ENCODE data around the gene H3-3A. TPM values are rescaled to one million over a fixed set of nuclear protein-coding genes. Genes with fewer than 3 reads are reported as not detected.
A peak's percentile ranks its signal among the peaks of the same experiment; 100 is the strongest.
"Not testable (repeated sequence)": the region's sequence is repeated elsewhere in the genome, so short reads cannot be mapped to it uniquely, and the experiment has no call there.

The H3-3A gene
- total RNA-seq, 2 donors from 2014 or later = 244 to 279 TPM

DNA sequence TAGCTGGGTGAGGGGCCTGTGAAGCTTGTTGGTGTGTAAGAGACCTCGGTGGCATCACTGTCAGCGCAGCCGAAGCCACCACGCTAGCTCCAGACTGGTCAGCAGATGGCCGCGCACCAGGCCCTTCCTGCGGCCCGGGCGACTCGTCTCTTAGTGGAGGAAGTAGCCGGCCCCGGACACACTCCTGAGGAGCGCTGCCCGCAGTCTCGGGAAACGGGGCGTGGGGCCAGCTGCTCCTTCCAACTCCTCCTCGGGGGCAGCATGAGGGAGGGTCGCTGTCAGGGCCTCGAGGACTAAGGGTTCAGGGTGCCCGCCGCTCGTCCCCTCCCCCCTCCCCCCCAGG lies 20.4 kb downstream of the H3-3A start:
- peak overlapping the region; percentile 52 to 72 for H3K4me3 ChIP-seq
- H3K36me3 ChIP-seq = no peaks in the 10 kb centered on the region
- peak overlapping the region; percentile 68 to 71 for H3K27ac ChIP-seq
- peaks cover 0 to 15% of the 10 kb centered on the region in 2 donors for H3K4me1 ChIP-seq
- no peaks in the 10 kb centered on the region for H3K27me3 ChIP-seq
- peak; percentile 68 for DNase-seq (ENCODE audit: low spot score)
- H3K9me3 ChIP-seq = no peaks in the 10 kb centered on the region
- TF ChIP-seq, protein P1, sequence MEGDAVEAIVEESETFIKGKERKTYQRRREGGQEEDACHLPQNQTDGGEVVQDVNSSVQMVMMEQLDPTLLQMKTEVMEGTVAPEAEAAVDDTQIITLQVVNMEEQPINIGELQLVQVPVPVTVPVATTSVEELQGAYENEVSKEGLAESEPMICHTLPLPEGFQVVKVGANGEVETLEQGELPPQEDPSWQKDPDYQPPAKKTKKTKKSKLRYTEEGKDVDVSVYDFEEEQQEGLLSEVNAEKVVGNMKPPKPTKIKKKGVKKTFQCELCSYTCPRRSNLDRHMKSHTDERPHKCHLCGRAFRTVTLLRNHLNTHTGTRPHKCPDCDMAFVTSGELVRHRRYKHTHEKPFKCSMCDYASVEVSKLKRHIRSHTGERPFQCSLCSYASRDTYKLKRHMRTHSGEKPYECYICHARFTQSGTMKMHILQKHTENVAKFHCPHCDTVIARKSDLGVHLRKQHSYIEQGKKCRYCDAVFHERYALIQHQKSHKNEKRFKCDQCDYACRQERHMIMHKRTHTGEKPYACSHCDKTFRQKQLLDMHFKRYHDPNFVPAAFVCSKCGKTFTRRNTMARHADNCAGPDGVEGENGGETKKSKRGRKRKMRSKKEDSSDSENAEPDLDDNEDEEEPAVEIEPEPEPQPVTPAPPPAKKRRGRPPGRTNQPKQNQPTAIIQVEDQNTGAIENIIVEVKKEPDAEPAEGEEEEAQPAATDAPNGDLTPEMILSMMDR (IDR thresholded peaks at IDR 0.05) = no peak

DNA sequence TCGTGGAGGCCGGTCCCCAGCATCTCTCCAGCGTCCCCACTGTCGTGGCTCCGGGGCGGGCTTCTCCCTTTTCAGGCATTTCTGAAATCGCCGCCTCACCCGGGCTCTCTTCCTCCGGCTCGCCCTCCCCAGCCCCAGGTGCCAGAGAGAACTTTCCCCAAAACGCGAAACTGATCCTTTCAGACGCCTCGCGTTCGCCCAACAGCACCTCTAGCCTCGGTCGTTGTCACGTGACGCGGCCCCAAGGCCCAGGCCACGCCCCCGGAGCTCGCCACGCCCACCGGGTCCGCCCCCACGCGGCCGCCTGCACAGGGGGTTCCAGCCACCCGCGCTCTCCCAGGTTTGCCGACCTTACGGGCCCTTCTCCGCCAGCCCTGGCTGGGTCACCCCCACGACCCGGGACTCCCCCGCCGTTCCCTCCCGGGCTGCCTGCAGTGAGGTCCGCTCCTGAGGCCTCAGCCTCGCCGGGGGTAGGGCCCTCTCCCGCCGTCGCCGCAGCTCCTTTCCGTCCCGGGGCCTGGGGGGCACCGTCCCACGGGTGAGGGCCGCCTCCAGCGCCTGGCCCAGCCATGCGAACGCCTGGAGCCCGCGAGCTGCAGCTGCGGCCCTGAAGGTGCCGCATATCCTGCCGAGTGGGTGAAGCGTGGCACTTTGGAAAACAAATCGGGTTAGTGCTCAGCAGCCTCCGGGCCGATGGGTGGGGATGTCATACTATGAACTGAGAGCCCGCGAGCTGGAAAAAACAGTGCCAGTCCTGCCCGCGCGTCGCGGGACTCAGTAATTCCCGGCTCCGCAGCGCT lies 21.0 kb downstream of the H3-3A start:
- TF ChIP-seq, protein P1 (IDR thresholded peaks at IDR 0.05) = peak in 1 of 2 donors; percentile 29
- peak overlapping the region; percentile 52 to 72 for H3K4me3 ChIP-seq
- H3K9me3 ChIP-seq = no peaks in the 10 kb centered on the region
- no peaks in the 10 kb centered on the region for H3K36me3 ChIP-seq
- peak overlapping the region; percentile 68 to 71 for H3K27ac ChIP-seq
- peak; percentile 91 for DNase-seq (ENCODE audit: low spot score)
- no peaks in the 10 kb centered on the region for H3K27me3 ChIP-seq
- H3K4me1 ChIP-seq = peaks cover 0 to 15% of the 10 kb centered on the region in 2 donors

DNA sequence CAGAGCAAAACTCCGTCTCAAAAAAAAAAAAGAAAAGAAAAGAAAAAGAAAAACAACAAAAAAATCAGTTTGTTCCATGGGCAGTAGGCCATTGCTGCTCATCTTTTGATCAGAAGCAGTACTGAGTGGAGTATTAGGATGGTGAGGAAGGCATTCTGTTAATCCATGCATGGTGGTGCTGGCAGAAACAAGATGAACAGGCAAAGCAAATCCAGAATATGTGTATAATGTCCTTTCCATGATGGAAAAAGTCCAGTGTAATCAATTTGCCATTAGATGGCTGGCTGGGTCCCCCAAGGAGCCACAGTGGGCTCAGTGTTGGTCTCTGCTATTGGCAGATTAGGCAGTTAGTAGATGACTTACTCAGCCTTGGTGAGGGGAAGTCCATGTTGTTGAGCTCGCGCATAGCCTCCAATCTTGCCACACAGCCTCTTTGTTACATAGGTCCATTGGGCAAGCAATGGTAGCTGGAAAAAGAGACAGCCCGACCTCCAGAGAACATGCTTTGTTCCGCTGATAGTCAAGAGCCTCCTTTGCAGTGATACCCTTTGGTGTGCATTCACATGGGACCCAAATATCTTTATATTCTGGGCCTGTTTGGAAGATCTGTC lies 23.3 kb downstream of the H3-3A start:
- TF ChIP-seq, protein P1 (IDR thresholded peaks at IDR 0.05) = no peak
- no peak overlapping the region for H3K4me3 ChIP-seq
- H3K36me3 ChIP-seq = no peaks in the 10 kb centered on the region
- H3K27me3 ChIP-seq = no peaks in the 10 kb centered on the region
- H3K4me1 ChIP-seq = peaks cover 0 to 15% of the 10 kb centered on the region in 2 donors
- no peak for DNase-seq (ENCODE audit: low spot score)
- no peaks in the 10 kb centered on the region for H3K9me3 ChIP-seq
- no peak overlapping the region for H3K27ac ChIP-seq

DNA sequence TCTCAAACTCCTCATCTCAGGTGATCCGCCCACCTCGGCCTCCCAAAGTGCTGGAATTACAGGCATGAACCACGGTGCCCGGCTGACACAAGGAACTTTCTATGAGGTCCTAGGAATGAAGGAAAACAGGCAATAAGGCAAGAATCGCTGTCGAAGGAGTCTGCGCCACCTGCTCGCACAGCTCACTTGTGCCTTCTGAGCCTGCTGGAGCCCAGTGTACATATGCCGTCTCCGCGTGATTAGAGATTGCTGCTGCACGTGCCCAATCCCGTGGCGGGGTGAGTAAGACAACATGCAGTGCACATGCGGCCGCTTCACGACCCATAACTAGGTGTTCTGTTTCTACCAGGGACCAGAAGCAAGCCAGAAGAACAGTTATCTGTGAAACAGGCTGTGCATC lies 24.3 kb downstream of the H3-3A start:
- TF ChIP-seq, protein P1 (IDR thresholded peaks at IDR 0.05) = no peak
- H3K4me3 ChIP-seq = no peak overlapping the region
- no peak for DNase-seq (ENCODE audit: low spot score)
- peaks cover 0 to 15% of the 10 kb centered on the region in 2 donors for H3K4me1 ChIP-seq
- no peak overlapping the region for H3K27ac ChIP-seq
- H3K27me3 ChIP-seq = no peaks in the 10 kb centered on the region
- no peaks in the 10 kb centered on the region for H3K36me3 ChIP-seq
- H3K9me3 ChIP-seq = no peaks in the 10 kb centered on the region

DNA sequence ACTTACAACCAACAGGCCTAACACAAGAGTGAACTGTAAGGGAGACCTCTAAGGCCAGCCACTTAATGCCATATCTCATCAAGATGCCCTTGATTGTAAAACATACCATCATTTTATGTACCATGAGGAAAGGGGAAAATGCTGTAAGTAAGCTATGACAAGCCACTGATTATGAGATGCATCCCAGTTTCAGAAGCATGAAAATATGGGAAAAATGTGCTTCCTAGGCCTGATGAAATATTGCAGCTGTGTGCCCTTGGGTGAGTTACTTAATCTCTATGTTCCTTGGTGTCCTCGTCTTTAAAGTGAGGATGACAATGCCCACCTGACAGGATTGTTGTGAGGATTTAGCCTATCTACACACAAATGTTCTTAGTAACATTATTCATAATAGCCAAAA lies 28.9 kb downstream of the H3-3A start:
- TF ChIP-seq, protein P1 (IDR thresholded peaks at IDR 0.05) = no peak
- Histone ChIP-seq H3K36me3 (no peaks in the 10 kb centered on the region), H3K9me3 (no peaks in the 10 kb centered on the region), H3K4me3 (no peak overlapping the region), H3K4me1 (no peaks in the 10 kb centered on the region), H3K27me3 (no peaks in the 10 kb centered on the region), H3K27ac (no peak overlapping the region)
- DNase-seq (ENCODE audit: low spot score) = no peak

DNA sequence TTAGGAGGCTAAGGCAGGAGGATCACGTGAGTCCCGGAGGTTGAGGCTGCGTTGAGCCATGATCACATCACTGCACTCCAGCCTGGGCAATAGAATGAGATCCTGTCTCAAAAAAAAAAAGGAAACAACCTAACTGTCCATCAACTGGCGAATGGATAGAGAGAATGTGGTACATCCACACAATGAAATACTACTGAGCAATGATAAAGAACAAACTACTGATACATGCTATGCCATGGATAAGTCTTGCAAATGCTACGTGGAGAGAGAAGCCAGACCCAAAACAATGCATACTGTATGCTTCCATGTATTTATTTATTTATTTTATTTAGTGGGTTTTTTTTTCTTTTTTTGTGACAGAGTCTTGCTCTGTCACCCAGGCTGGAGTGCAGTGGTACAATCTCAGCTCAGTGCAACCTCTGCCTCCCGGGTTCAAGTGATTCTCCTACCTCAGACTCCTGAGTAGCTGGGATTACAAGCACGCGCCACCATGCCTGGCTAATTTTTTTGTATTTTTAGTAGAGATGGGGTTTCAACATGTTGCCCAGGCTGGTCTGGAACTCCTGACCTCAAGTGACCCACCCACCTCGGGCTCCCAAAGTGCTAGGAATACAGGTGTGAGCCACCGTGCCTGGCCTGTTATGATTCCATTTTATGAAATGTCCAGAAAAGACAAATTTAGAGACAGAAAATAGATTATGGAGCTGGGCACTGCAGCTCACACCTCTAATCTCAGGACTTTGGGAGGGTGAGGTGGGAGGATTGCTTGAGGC lies 29.7 kb downstream of the H3-3A start:
- H3K27ac ChIP-seq; H3K36me3 ChIP-seq; H3K27me3 ChIP-seq; H3K4me3 ChIP-seq; H3K4me1 ChIP-seq; H3K9me3 ChIP-seq; DNase-seq (ENCODE audit: low spot score): not testable (repeated sequence)

Data from right atrium auricular region (tissue), 2 donors.